Psoas muscle (tissue), 8 donors: ENCODE results near the gene REX1BD. TPM values are rescaled to one million over a fixed set of nuclear protein-coding genes. Genes with fewer than 3 reads are reported as not detected.

Experiments used
- ATAC-seq, 4 donors: fragments of 200-7000 bp; cut with Tn5 transposase; one replicate each; pipeline ENCODE4 v1.9.1; 2020; ENCODE audit warnings: moderate library complexity in 3 of 4, mild to moderate bottlenecking in 2 of 4
- DNase-seq, 2 donors: peaks; one replicate each; pipeline ENCODE4 v3.0.0-alpha.2; 2020
- H3K27ac ChIP-seq: fragments of 200-600 bp; one replicate; pipeline ENCODE4 v1.8.0; 2022
- H3K27me3 ChIP-seq, 3 donors: fragments of 200-600 bp in 1 of 3; one replicate each; pipeline versions ENCODE4 v1.6.1 to v1.8.0; 2013 to 2022; ENCODE audit warnings: low read length in 2 of 3, mild to moderate bottlenecking in 2 of 3, moderate library complexity in 1 of 3; ENCODE audit not compliant: insufficient read depth in 3 of 3
- H3K36me3 ChIP-seq, 2 donors: fragments of 200-600 bp in 1 of 2; one replicate each; pipeline versions ENCODE4 v1.6.1 to v1.8.0; 2013 to 2022; ENCODE audit warnings: low read depth in 1 of 2, mild to moderate bottlenecking in 1 of 2, moderate library complexity in 1 of 2; ENCODE audit not compliant: insufficient read depth in 1 of 2
- H3K4me1 ChIP-seq: fragments of 200-600 bp; one replicate; pipeline ENCODE4 v1.8.0; 2022
- H3K4me3 ChIP-seq: fragments of 200-600 bp; one replicate; pipeline ENCODE4 v1.8.0; 2022; ENCODE audit warnings: mild to moderate bottlenecking
- H3K9me3 ChIP-seq: fragments of 200-600 bp; one replicate; pipeline ENCODE4 v1.8.0; 2022
- CTCF ChIP-seq: fragments of 200-600 bp; IDR thresholded peaks from one replicate; pipeline ENCODE4 v1.8.0; 2022; ENCODE audit warnings: antibody characterized with exemption
- WGBS, 3 donors: extraction: QIAGEN DNeasy Blood & Tissue Kit; methylation state at CpG; one replicate each; pipeline versions ENCODE4 v1.1.6 to v1.1.7; 2013; 5-methylcytosine and 5-hydroxymethylcytosine counted together
- intact Hi-C, 2 donors: fragments of 100-400 bp; cut with DNase I; formaldehyde crosslinking; loops; one replicate each; pipeline versions ENCODE4 v1.11.0 to v1.14.2; 2022
- polyA plus RNA-seq, 3 donors: library from polyadenylated mRNA; stranded (reverse); fragments of 200-250 nt; gene quantifications; one replicate each; pipeline ENCODE4 v1.2.3, GENCODE V29; 2013
- total RNA-seq, 4 donors: library from RNA; stranded (reverse); fragmentation: NEBNext Ultra II Directional in 2 of 4; extraction: Animal tissue kit (Norgen Biotek cat#: 25700) in 2 of 4; gene quantifications; one replicate each; pipeline versions ENCODE4 v1.2.1 to v1.2.4, GENCODE V29; 2021 to 2023
- donor health status: healthy with polysubstance abuse.
- donor health status: DM: no; HTN: no; CAD: no; lungs with moderate emphysema.
- donor health status: Bipolar disorder and iron deficiency.
- donor health status: healthy.
- donor health status: DM: yes; HTN: yes; CAD: no.
- donor health status: DM: no; HTN: no; CAD: no.
- donor health status: DM: no; HTN: no; CAD: no.
- donor health status: DM: yes; HTN: yes; CAD: no.

The REX1BD gene
- total and polyA plus RNA-seq, 7 donors: 52.1 to 105 (median 85.0) TPM

- Histone ChIP-seq H3K4me1 (peaks cover 21% of the 10 kb centered on the region), H3K4me3 (peak overlapping the region; percentile 36), H3K9me3 (no peaks in the 10 kb centered on the region), H3K27me3 (peaks cover 0 to 80% (median 41%) of the 10 kb centered on the region in 3 donors), H3K36me3 (no peaks in the 10 kb centered on the region), H3K27ac (no peak overlapping the region)
- ATAC-seq (peak in 1 of 4 donors; percentile 21), DNase-seq (no peak)
- TF ChIP-seq CTCF: no peak
- WGBS, 3 donors: 2 to 3% (median 3%) methylated on average over 49 to 62 of the region's 62 CpGs
- intact Hi-C loops: no loop called here
Measured at GRCh38 chr19:18611327-18612050, 22.9 kb downstream of the REX1BD start.

- WGBS, 3 donors: 1% methylated on average over 25 to 30 of the region's 30 CpGs
- peak overlapping the region; percentile 56 for H3K4me3 ChIP-seq
- peaks cover 0 to 86% (median 37%) of the 10 kb centered on the region in 3 donors for H3K27me3 ChIP-seq
- H3K9me3 ChIP-seq: no peaks in the 10 kb centered on the region
- intact Hi-C loops: no loop called here
- H3K27ac ChIP-seq: no peak overlapping the region
- H3K4me1 ChIP-seq: peaks cover 20% of the 10 kb centered on the region
- ATAC-seq: peak in 1 of 4 donors; percentile 14
- H3K36me3 ChIP-seq: no peaks in the 10 kb centered on the region
- no peak for DNase-seq
- no peak for TF ChIP-seq CTCF
Measured at GRCh38 chr19:18612051-18612771, 23.6 kb downstream of the REX1BD start.

- Histone ChIP-seq H3K27me3 (peaks cover 0 to 84% (median 33%) of the 10 kb centered on the region in 3 donors), H3K36me3 (no peaks in the 10 kb centered on the region), H3K4me1 (peaks cover 13% of the 10 kb centered on the region), H3K9me3 (no peaks in the 10 kb centered on the region), H3K27ac (no peak within 1 kb of the TSS), H3K4me3 (peak within 1 kb of the TSS; percentile 56)
- peak in 3 of 4 donors; percentile 27 to 39 (median 36) for ATAC-seq
- intact Hi-C loops: no loop called here
- no peak for DNase-seq
- TF ChIP-seq CTCF: no peak
- WGBS, 3 donors: 3 to 5% (median 3%) methylated on average over 41 to 70 of the region's 70 CpGs
Measured at GRCh38 chr19:18612772-18613588, 24.4 kb downstream of the REX1BD start, which contains the start of gene TMEM59L. Gene TMEM59L, plus strand, starts transcription at chr19:18612870. Its CDS starts 89 bp downstream, at chr19:18612959.

- Histone ChIP-seq H3K27ac (no peak overlapping the region), H3K9me3 (no peaks in the 10 kb centered on the region), H3K27me3 (peaks cover 0 to 78% (median 28%) of the 10 kb centered on the region in 3 donors), H3K4me1 (peaks cover 11% of the 10 kb centered on the region), H3K36me3 (no peaks in the 10 kb centered on the region), H3K4me3 (no peak overlapping the region)
- WGBS, 3 donors: 41 to 61% (median 54%) methylated on average over 20 to 23 of the region's 23 CpGs
- intact Hi-C loops: no loop called here
- DNase-seq: no peak
- no peak for TF ChIP-seq CTCF
- ATAC-seq: no peak
Measured at GRCh38 chr19:18613589-18614234, 25.1 kb downstream of the REX1BD start.
